ENCODE data around the gene PSMB2. TPM values are rescaled to one million over a fixed set of nuclear protein-coding genes. Genes with fewer than 3 reads are reported as not detected.

Gene PSMB2
- total and polyA plus RNA-seq, 9 donors: 16.7 to 88.7 (median 36.9) TPM

- intact Hi-C loops (cut with DNase I): no loop called here
- H3K36me3 ChIP-seq: no peaks in the 10 kb centered on the region
- H3K9me3 ChIP-seq: no peaks in the 10 kb centered on the region
- DNase-seq: no peak
- TF ChIP-seq EP300 (IDR thresholded peaks at IDR 0.05): no peak
- TF ChIP-seq POLR2A (IDR thresholded peaks at IDR 0.05): no peak
- no peak for TF ChIP-seq CTCF (IDR thresholded peaks at IDR 0.05)
- H3K27ac ChIP-seq: no peak overlapping the region
- no peak overlapping the region for H3K4me3 ChIP-seq
- peaks cover 7% of the 10 kb centered on the region for H3K4me1 ChIP-seq (ENCODE audit: insufficient read depth)
- no peaks in the 10 kb centered on the region for H3K27me3 ChIP-seq
- WGBS, 3 donors: 93 to 95% (median 95%) methylated on average over 5 of the region's 5 CpGs
Measured at GRCh38 chr1:35575416-35575958, 65.8 kb downstream of the PSMB2 start.

DNA sequence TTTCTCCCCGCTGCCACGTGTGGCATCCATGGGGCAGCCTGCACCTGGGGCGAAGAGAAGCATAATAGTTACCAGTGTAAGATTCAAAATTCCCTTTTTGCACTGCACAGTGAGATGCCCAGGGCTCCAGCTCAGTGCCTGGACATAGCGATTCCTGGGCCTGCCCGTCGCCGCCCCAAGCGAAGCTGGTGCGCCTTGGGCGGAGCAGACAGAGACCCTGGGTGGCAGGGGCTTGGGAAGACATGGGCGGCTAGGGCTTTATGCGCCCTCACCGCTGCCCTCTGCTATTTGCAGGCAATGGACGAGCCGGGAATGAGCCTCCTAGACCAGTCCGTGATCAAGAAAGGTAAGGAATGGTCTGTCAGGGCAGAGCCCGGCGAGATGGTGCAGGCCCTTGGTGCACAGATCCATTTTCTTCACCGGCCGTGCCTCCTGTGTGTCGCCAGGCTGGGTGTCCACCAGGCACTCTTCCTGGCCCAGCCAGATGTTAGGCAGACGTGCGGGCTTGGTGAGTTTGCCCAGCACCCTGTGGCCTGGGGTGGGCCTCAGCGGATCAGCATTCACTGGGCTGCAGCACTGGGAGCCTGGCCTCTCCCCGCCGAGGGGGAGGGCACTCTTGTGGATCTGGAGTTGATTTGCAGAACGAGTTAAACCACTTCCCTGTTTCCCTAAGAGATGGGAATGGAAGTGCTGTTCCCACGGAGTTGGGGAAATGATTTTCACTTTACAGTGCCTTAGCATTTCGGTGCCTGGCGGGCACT, 66.5 kb downstream of the PSMB2 start:
- 91 to 93% (median 93%) methylated on average over 30 of the region's 30 CpGs for WGBS, 3 donors
- Histone ChIP-seq H3K4me1 (ENCODE audit: insufficient read depth) (peaks cover 7% of the 10 kb centered on the region), H3K27me3 (no peaks in the 10 kb centered on the region), H3K9me3 (no peaks in the 10 kb centered on the region), H3K4me3 (no peak overlapping the region), H3K36me3 (no peaks in the 10 kb centered on the region), H3K27ac (no peak overlapping the region)
- no peak for DNase-seq
- intact Hi-C loops (cut with DNase I): loop anchor here in 1 of 4 donors (5.0 kb wide), 1 partner anchor 152 kb away; no protein-coding TSS in a partner anchor
- TF ChIP-seq POLR2A (IDR thresholded peaks at IDR 0.05) (no peak), EP300 (IDR thresholded peaks at IDR 0.05) (no peak), CTCF (IDR thresholded peaks at IDR 0.05) (no peak)

GRCh38 chr1:35574125-35574654, 67.1 kb downstream of the PSMB2 start:
- no peaks in the 10 kb centered on the region for H3K9me3 ChIP-seq
- TF ChIP-seq EP300 (IDR thresholded peaks at IDR 0.05) (no peak), CTCF (IDR thresholded peaks at IDR 0.05) (no peak), POLR2A (IDR thresholded peaks at IDR 0.05) (no peak)
- no peak overlapping the region for H3K27ac ChIP-seq
- H3K4me3 ChIP-seq: no peak overlapping the region
- WGBS, 3 donors: 61 to 83% (median 80%) methylated on average over 47 to 48 of the region's 48 CpGs
- H3K4me1 ChIP-seq (ENCODE audit: insufficient read depth): peaks cover 7% of the 10 kb centered on the region
- intact Hi-C loops (cut with DNase I): loop anchor here in 1 of 4 donors (5.0 kb wide), 1 partner anchor 153 kb away; no protein-coding TSS in a partner anchor
- H3K27me3 ChIP-seq: no peaks in the 10 kb centered on the region
- no peaks in the 10 kb centered on the region for H3K36me3 ChIP-seq
- DNase-seq: no peak

GRCh38 chr1:35573198-35574124, 67.9 kb downstream of the PSMB2 start, which contains the start of gene TFAP2E:
TSS of gene TFAP2E (plus strand) at chr1:35573314. CDS start at chr1:35573578, 264 bp downstream.
- Histone ChIP-seq H3K36me3 (no peaks in the 10 kb centered on the region), H3K4me1 (ENCODE audit: insufficient read depth) (peaks cover 7% of the 10 kb centered on the region), H3K4me3 (no peak within 1 kb of the TSS), H3K9me3 (no peaks in the 10 kb centered on the region), H3K27me3 (no peaks in the 10 kb centered on the region), H3K27ac (no peak within 1 kb of the TSS)
- 23 to 24% (median 24%) methylated on average over 84 to 95 of the region's 95 CpGs for WGBS, 3 donors
- no peak for TF ChIP-seq POLR2A (IDR thresholded peaks at IDR 0.05)
- TF ChIP-seq CTCF (IDR thresholded peaks at IDR 0.05): no peak
- TF ChIP-seq EP300 (IDR thresholded peaks at IDR 0.05): no peak
- no peak for DNase-seq
- intact Hi-C loops (cut with DNase I): loop anchor here in 1 of 4 donors (5.0 kb wide), 1 partner anchor 154 kb away; no protein-coding TSS in a partner anchor

All from ovary (tissue), 9 donors.